ENCODE results near the gene WNT5A.
A peak's percentile ranks its signal among the peaks of the same experiment; 100 is the strongest.
"Not testable (repeated sequence)": the region's sequence is repeated elsewhere in the genome, so short reads cannot be mapped to it uniquely, and the experiment has no call there.

Gene WNT5A

DNA sequence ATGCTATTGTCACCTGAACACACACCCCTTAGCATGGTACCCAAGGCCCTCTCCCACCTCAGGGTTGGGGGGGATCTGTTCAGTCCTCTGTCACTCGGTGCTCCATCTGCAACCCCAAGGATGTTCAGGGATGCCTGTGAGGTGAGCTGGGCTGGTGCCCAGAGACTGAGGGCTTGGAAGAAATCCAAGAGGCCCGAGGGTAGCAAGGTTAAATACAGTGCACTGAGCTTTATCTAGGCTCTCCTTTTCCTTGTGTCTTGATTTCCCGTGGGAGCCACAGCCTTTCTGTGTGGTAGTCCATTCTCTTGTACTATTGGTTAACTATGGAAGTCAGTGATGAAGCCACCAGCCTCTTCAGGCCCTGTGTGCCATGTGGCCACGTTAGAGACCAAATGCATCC lies 18.7 kb upstream of the WNT5A start:
- DNase-seq (ENCODE audit: low spot score): no peak

DNA sequence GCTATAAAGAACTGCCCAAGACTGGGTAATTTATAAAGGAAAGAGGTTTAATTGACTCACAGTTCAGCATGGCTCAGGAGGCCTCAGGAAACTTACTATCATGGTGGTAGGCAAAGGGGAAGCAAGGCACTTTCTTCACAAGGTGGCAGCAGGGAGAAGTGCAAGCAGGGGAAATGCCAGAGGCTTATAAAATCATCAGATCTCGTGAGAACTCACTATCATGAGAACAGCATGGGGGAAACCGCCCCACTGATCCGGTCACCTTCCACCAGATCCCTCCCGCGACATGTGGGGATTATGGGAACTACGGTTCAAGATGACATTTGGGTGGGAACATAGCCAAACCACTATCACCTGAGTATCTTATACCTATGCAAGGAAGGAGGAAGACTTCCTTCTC lies 18.0 kb upstream of the WNT5A start:
- not testable (repeated sequence) for DNase-seq (ENCODE audit: low spot score)

DNA sequence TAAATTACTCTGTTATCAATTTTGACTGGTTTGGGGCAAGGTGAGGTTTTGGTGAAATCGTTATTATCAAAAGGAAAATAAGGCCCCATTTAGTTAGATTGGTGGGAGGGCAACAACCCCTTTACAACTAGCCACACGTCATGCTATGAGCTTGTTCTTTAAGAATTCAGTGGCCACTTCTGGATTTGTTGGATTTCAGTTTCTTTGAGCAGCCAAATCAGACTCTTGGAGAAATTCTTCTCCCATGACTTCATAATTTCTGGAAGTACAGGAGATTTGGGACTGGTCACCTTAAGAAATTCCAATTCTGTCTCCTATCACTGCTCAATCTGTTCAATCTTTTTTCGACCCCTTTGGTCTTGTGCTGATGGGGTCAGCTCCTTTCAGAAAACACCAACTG lies 14.8 kb upstream of the WNT5A start:
- no peak for DNase-seq (ENCODE audit: low spot score)

DNA sequence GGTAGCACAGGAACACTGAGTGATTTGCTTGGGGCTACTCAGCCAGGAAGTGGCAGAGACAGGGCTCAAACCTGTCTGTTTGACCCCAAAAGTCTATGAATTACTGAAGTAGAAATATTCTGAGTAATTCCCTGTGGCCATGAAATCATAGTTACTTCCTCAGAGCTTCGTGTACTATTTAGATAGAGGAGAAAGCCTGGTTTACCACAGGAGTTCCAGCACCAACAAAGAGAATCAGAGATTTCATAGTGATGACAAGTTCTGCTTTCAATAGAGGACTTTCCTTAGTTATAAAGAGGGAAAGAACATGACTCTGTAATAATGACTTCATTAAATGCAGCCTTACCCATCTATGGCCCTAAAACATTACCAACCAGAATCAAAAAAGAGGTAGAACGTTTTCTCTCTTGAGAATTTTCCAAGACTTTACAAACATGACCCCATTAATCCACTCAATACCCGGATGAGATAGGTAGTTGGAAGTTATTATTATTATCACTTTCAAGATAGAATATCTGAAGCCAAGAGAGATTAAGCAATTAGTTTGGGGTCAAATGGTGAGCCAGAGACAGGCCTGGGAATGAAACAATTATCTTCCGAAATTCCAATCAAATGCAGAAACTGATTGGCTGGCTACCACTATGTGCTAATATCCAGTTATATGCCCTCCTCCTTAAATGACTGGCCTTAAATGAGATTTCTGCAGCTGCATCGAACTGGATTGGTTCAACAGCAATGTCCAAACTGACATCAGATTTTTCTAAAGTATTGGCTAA lies 13.6 kb upstream of the WNT5A start:
- no peak for DNase-seq (ENCODE audit: low spot score)

DNA sequence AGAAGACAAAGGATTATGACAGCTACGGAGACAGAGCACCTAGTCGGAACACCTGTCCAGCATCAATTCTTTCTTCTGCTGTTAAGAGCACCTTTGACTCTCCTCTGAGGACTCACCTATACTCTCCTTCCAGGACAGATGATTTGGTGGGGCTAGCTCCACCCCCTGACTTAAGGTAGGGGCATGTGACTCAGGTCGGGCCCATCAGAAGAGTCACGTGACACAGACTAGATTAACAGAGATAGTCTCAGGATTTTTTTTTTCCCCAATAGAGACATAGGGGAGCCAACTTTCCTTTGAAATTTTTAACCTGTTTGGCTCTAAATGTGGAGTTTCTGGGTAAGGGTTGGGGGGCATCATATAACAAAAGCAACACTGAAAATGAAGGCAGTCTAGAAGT lies 11.4 kb upstream of the WNT5A start:
- DNase-seq (ENCODE audit: low spot score): no peak

DNA sequence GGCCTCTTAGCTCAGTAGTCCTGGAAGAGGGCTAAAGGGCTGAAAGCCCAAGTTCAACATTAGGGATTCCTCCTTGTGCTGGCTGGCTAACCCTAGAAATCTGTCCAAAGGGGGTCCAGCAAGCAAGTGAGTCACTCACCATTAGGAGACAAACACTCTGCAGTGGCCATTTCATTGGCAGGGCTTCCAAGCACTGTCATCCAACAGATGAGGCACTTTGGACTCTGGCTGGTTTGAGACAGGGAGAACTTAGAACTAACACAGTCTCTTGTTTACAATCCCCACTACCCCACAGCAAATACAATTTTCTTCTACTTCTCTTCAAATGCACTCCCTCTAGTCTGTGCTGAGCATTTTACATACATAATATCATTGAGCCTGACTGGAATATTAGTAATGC lies 10.1 kb upstream of the WNT5A start:
- DNase-seq (ENCODE audit: low spot score): no peak

DNA sequence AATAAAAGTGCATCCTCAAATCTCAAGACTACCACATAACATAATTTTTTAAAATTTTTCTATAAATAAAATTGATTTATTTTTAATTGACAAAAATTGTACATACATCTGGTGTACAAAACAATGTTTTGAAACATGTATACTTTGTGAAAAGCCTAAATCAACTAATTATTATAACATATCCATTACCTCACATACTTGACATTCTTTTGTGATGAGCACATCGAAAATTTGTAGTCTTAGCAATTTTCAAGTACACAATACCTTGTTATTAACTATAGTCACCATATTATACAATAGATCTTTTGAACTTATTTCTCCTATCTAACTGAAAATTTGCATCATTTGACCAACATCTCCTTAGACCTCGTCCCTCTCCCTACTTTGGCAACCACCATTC lies 7.9 kb upstream of the WNT5A start:
- DNase-seq (ENCODE audit: low spot score): no peak

DNA sequence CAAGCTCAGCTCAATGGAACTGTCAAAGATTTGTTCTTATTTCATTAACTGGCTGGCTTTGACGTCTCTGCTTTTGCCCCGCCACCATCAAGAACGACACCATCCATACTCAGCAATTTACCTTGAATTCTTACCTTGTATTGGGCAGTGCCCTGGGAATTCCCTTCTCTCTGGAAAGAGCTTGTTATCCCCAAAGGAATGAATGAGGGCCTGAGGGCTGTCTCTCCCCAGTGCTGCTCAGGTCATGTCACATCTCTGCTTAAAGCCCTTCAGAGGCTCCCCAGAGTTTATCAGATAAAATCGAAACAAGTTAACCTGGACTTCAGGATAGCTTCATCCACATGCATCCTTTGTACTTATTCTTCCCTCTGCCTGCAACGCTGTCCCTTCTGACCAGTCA lies 5.9 kb upstream of the WNT5A start:
- no peak for DNase-seq (ENCODE audit: low spot score)

DNA sequence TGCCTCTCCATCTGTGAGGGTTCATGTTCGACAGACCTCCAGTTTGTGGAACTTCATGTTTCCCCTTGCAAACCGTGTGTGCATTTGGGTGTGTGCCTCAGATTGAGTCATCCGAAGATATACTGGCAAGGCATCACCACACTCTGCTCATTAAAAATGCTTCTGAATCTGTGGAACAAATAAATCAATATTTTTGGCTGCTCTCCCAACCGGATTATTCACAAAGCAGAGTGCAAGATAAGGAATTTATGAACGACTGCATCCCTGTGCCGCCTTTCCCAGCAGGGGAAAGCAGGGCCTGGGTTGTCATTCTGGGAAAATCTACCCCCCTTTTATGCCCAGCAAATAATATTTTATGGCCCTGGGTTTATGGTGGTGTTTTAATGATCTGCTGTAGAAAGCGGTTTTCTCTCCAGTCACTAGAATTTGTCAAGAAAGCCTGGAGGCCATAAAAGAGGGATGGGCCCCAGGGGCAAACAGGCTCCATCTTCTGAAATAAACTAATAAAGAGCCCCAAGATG lies 4.2 kb upstream of the WNT5A start:
- no peak for DNase-seq (ENCODE audit: low spot score)

DNA sequence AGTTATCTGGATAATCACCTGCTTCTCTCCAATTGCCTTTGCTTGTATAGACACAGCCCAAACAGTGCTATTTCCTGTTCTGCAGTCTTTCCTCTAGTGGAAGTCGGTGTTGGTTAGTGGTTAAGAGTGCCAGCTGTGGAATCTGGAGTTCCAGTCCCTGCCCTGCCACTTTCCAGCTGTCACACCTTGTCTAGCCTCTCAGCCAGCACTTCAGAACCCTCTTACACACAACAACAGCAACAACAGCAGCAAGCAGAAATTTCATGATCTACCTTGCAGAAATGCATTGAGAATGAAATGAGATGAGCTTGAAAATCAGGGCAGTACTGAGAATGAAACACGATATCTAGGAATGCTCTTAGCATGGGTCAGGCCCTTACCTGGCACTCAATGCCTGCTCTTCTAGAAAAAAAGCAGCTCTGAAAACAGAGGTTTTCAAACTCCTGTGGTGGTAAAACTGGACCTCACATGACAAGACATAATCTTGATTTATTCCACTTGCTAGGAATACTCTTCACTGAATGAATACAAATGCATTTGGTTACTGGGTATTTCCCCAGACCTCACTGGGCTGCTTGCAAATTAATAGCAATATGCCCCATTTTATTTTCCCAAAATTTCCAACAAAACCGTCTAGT lies 3.3 kb upstream of the WNT5A start:
- no peak for DNase-seq (ENCODE audit: low spot score)

DNA sequence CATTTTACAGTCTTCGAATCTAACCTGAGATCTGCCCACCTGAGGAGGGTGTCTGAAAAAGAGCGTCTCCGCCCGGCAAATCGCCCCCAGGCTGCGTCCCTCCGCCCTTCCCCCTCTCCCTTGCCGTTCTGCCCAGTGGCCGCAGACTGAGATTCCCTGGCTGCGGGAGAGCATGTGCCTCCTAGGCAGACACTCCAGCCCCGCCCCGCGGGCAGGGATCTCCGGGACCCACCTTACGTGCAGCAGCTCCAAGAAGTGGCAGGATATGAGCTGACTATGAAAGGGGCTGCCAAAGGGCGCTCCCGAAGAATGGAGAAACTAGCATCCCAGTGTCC lies 2.7 kb upstream of the WNT5A start:
- DNase-seq (ENCODE audit: low spot score): no peak

DNA sequence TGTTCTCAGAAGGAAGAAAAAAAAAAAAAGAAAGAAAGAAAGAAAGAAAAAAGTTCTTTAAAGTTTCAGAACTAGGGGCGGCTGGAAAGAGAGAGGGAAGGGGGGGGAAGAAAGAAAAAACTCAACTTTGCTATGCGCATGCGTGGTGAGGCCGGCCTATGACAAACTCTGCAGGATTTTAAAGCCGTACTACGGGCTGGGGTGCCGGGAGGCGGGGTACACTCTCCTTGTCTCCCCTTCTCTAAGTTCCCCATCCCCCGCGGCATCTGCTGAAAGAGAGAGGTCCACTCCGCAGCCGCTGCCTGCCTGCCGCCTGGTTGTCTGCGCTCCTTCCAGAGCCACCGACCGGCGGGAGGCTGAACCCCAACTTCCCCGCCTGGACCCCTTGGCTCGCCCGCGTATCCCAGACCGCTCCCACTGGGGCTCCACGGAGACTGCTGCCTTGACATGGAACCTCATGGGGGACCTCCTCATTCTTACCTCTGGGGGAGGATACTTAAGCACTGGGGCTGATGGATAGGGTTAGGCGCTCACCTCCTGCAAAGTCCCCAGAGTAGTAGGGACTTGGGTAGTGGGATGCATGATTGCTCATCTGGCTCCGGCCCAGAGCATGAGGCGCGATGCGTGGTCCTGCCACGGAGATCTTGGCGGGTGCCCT lies 1.4 kb upstream of the WNT5A start:
- DNase-seq (ENCODE audit: low spot score): peak; percentile 58

DNA sequence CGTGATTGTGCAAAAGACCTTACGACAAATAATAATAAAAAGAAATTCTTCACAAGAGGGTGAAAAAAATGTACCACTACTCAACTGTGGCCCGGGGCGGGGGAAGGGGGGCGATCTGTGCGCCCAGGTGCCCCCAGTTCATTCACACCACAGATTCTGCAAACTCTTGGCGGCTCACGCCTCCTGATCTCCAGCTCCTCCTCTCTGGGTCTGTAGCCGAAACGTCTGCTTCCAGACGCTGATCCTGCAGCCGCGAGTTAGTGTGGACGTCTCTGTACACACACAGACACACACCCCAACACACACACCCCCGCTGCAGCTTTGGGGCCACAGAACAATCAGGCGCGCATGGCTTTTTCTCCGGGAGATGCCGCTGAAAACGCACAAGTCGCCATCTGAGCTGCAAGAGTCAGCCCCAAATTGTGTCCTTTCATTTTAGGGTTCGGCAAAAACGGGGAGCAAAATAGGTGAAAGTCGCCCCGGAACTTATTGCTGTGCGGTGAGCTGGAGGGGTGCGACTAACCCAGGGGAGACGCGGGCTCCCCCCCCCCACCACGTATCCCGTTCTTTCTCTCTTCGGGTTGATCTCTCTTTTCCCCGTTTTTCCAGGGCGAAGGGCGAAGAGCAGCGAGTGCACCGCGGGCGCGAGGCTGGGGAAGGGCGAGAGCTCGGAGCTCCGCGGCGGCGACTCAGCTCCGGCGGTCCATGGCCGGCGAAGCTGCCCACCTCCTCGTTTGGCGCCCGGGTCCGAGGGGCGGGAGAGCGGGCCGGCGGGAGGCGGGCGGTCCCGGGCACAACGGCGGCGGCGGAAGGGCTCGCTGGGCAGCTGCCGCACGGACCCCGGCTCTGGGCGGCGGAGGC lies 505 bp upstream of the WNT5A start:
- DNase-seq (ENCODE audit: low spot score): no peak

DNA sequence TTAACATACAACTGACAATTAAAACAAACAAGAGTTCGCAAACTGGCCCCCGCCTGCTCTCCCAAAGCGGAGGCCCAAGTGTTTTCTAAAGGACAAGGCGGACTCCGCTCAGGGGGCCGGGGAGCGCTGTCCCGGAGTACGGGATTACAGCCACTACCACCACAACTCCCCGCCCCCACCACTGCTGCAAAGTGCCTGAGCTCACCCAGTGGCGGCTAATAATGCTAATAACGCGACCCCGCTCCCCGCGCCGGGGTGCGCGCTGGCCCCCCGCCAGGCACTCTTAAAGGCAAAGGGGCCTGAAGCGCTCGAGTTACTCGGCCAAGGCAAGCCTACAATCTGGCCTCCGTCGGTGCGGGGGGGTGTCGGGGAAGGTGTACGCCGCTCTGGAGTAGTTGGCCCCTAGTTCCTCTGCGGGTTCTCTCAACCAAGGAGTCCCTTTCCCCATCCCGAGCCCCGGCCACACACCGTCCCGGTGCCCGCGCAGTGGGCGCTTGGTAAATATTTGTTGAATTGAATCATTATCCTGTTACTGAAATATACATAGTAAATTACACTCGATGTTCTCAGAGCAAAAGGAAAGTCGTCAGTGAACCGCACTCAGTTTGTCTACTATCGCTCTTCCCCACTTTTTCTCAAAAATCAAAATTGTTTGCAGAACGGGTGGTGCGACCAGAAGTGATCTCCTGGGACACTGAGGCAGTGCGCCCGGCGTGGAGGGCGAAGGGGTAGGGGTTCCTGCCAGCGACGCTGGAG lies 827 bp downstream of the WNT5A start:
- no peak for DNase-seq (ENCODE audit: low spot score)

DNA sequence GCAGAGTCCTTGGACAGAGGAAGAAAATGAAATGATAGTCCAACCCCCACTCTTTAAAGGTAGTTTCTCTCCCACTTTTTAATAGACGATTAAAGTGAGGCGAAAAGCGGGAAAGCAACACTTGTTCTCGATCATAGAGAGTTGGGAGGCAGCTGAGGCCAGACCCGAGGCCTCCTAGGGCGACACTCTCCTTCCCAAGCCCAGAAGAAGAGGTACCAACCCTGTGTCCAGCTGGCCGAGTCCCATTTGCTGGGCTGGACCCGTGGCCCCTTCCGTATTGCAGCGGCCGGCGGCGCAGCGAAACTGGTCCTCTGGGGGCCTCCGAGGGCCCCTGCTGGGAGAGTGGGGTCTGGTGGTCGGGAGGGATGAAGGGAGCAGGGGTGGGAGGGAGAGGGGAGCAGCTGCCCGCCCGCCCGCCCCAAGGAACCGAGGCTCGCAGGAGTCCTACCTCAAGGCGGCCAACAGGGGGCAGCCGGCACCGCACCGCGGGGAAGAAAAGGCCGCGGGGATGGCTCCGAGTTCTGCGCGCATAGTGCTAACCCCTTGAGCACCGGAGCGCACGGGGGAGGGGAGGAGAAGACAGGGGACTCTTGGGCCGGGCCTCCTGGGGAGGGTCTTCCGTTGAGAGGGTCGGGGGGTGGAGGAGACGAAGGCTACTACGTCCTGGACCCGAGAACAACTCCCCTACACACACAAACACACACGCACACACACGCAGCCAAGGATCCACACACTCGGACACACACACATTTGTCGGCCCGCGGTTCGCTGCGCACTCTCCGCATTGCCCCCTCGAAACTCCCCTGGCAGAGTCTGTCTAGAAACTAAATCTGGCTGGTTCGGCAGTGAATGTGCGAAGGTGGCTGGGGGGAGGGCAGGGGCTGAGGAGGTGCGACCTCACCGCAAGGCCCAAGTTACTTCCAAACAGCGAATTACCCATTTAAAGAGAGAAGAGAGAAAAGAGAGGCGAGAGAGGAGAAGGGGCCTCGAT lies 2.0 kb downstream of the WNT5A start:
- DNase-seq (ENCODE audit: low spot score): peak; percentile 64

DNA sequence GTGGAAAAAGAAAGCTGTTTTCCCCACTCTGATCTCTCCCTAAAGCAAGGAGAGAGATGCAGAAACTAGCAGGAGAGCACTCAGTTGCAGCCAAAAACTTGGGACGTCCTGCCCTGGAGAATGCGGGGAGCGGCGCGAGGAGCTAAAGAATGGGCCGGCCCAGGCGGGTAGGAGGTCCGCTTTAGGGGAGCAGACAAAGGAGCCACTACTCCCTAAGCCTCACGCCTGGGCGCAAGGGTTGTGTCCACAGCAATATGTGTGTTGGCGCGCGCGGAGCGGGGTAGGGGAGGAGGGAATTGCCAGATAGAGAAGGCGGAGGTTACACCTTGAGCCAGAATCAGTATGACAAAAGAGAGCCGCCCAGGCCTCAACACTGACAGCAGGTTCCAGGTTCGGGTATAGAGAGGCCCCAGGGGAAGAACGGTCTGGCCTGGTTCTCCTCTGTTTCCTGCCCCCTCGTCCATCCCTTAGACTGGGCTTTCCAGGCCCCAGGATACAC lies 2.9 kb downstream of the WNT5A start:
- DNase-seq (ENCODE audit: low spot score): no peak

DNA sequence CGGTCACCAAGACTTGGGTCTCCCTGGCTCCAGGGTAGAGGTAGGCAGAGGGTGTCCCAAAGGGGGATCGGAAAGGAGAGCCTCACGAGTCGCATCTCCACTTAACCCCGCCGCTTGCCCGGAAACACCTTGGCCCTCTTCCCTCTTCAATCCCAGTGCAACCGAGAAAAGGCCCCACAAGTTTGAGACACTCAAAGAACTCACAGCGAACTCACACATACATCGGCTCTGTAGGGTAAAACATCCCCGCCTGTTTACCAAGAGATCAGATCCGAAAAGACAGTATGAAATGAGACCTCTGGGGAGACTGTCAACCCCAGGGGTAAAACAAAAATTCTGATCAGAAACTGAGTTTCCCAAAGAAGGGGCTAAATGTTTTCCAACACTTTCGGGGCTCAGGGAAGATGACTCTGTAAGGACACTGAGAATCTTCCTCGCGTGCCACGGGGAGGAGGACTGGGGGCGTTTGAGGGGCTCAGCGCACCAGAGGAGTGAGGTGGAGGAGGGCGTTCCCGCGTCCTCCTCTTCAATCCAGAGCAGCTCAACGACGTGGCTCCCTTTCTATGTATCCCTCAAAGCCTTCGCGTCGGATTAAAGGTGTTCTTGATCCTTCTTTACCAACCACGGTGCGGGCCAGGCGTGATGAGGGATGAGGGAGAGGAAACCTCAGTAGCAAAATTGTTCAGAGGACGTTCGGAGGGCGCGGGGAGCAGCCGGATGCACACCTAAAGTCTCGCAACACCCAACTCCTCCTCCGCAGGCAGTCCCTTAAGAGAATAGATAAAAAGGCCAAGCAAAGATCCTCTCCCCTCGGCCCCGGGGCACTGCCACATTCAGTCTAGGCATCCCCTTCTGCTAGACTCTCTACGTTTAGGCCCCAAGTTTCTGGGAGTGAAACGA lies 3.7 kb downstream of the WNT5A start:
- DNase-seq (ENCODE audit: low spot score): no peak

DNA sequence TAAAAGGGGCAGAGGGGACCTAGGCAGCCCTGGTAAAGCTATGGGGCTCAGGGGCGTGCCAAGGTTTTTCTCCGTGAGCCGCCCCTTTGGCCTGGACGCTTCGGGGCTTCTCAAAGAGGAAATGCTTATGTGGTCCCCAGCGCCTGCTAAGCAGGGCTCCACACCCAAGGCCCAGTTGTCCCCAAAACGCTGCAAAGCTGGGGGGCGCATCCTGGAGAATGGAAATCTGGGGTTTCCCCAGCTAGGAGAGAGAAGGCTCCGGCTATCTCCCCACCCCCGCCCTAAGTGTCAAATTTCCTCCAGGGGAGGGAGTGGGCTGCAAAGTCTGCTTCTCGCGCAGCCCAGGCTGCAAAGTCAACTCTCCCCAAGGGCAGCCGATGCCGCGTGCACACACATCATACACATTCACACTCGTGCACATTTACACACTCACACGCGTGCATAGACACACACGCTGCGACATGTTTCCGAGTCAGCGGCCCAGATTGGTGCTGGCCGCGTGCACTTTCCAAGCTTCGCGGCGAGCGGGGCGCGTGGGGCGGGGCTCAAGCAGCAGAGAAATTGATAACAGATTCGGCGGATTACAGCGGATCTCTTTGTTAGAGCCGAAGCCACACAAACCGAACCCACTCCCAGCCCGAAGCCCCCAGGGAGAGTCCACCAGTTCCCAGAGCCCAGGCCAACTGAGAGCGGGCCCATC lies 4.5 kb downstream of the WNT5A start:
- no peak for DNase-seq (ENCODE audit: low spot score)

All from COLO829 (cell line).